SH-SY5Y (cell line): ENCODE data around the gene SLC25A22.

Experiments
- GATA2 ChIP-seq: IDR thresholded peaks from 2 replicates; pipeline ENCODE4 v1.6.1; 2011; ENCODE audit warnings: mild to moderate bottlenecking, low read depth, low read length
- GATA3 ChIP-seq: IDR thresholded peaks from 2 replicates; pipeline ENCODE4 v1.6.1; 2011; ENCODE audit warnings: low read depth, mild to moderate bottlenecking, low read length, moderate library complexity

DNA sequence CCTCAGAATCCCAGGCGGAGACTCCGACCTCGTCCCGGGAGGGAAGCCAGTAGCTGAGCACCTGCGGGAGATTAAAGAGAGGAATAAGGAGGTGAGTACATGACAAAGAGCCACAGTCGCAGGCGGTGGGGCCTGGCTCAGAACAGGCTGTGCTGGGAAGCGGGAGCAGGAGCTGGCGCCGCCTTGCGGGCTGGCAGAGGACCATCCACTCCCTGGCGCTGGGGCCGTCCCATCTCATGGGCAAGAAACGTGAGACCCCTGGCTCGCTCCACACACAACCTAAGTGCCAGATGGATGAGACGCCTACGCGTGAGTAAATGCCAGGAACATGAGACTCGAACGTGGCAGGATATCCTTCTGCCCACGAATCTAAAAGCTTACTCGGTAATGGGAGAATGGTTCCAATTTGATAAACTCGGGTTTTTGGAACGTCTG, 14.5 kb downstream of the SLC25A22 start:
- TF ChIP-seq GATA3 (no peak), GATA2 (no peak)
